HG03097 (cell line): ENCODE results near the gene KCNG3.

ENCODE experiments used
- ATAC-seq: cut with Tn5 transposase; IDR thresholded peaks from one replicate; pipeline ENCODE4 v1.9.1; 2021; ENCODE audit not compliant: unreplicated experiment, low FRiP score

Gene KCNG3

GRCh38 chr2:42486145-42486906 is 7.5 kb downstream of the KCNG3 start:
- no peak for ATAC-seq

GRCh38 chr2:42480402-42480801 is 13.4 kb downstream of the KCNG3 start:
- ATAC-seq = no peak

- ATAC-seq = no peak
Measured at GRCh38 chr2:42474765-42475454, 18.9 kb downstream of the KCNG3 start.

GRCh38 chr2:42470706-42471105 is 23.1 kb downstream of the KCNG3 start:
- ATAC-seq = no peak

- no peak for ATAC-seq
Measured at GRCh38 chr2:42464631-42465030, 29.2 kb downstream of the KCNG3 start.

GRCh38 chr2:42463570-42463969 is 30.2 kb downstream of the KCNG3 start:
- no peak for ATAC-seq

- ATAC-seq = no peak
Measured at GRCh38 chr2:42459296-42459695, 34.5 kb downstream of the KCNG3 start.

- no peak for ATAC-seq
Measured at GRCh38 chr2:42458396-42458795, 35.4 kb downstream of the KCNG3 start.

- ATAC-seq = no peak
Measured at GRCh38 chr2:42457011-42457410, 36.8 kb downstream of the KCNG3 start.

GRCh38 chr2:42456126-42456839 is 37.5 kb downstream of the KCNG3 start:
- ATAC-seq = no peak

GRCh38 chr2:42452545-42452944 is 41.2 kb downstream of the KCNG3 start:
- ATAC-seq = no peak

GRCh38 chr2:42450136-42450535 is 43.6 kb downstream of the KCNG3 start:
- ATAC-seq = no peak

GRCh38 chr2:42449163-42450087 is 44.4 kb downstream of the KCNG3 start:
- ATAC-seq = no peak

GRCh38 chr2:42448163-42448562 is 45.6 kb downstream of the KCNG3 start:
- no peak for ATAC-seq

GRCh38 chr2:42446503-42447271 is 47.1 kb downstream of the KCNG3 start:
- no peak for ATAC-seq

- no peak for ATAC-seq
Measured at GRCh38 chr2:42443718-42444399, 49.9 kb downstream of the KCNG3 start.

GRCh38 chr2:42442774-42443173 is 51.0 kb downstream of the KCNG3 start:
- no peak for ATAC-seq

GRCh38 chr2:42438685-42439084 is 55.1 kb downstream of the KCNG3 start:
- ATAC-seq = no peak

GRCh38 chr2:42436370-42436769 is 57.4 kb downstream of the KCNG3 start:
- no peak for ATAC-seq
